ENCODE data around the gene EDIL3. TPM values are rescaled to one million over a fixed set of nuclear protein-coding genes. Genes with fewer than 3 reads are reported as not detected.

The EDIL3 gene
- total RNA-seq, 4 donors from 2014 or later, result 15.1 to 60.0 (median 28.4) TPM

DNA sequence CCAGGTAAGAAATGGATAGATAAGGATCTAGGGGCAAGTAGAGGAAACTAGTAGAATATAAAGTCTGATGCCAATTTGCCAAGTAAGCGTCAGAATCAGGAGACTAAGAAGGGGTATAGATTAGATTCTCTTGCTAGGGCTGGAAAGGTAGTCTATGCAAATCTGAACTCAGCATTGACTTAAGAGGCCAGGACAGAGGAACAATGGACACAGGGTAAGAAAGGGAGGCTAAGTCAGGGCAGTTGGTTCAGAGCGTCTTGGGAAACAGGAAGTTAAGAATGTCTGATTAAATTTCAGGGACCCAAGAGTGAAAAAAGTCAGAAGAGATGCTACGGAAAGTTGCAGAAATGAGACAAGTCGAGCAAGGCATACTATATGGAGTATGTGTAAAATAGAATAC, 400.8 kb downstream of the EDIL3 start:
- Histone ChIP-seq H3K4me1 (no peaks in the 10 kb centered on the region), H3K9me3 (no peaks in the 10 kb centered on the region), H3K4me3 (no peak overlapping the region), H3K27me3 (no peaks in the 10 kb centered on the region), H3K36me3 (no peaks in the 10 kb centered on the region), H3K27ac (no peak overlapping the region)
- intact Hi-C loops (cut with DNase I; ENCODE audit: low total_unique reads), result no loop called here
- no peak for DNase-seq
- no peak for TF ChIP-seq POLR2A (IDR thresholded peaks at IDR 0.05)
- TF ChIP-seq, protein P1, sequence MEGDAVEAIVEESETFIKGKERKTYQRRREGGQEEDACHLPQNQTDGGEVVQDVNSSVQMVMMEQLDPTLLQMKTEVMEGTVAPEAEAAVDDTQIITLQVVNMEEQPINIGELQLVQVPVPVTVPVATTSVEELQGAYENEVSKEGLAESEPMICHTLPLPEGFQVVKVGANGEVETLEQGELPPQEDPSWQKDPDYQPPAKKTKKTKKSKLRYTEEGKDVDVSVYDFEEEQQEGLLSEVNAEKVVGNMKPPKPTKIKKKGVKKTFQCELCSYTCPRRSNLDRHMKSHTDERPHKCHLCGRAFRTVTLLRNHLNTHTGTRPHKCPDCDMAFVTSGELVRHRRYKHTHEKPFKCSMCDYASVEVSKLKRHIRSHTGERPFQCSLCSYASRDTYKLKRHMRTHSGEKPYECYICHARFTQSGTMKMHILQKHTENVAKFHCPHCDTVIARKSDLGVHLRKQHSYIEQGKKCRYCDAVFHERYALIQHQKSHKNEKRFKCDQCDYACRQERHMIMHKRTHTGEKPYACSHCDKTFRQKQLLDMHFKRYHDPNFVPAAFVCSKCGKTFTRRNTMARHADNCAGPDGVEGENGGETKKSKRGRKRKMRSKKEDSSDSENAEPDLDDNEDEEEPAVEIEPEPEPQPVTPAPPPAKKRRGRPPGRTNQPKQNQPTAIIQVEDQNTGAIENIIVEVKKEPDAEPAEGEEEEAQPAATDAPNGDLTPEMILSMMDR (IDR thresholded peaks at IDR 0.05), result no peak

DNA sequence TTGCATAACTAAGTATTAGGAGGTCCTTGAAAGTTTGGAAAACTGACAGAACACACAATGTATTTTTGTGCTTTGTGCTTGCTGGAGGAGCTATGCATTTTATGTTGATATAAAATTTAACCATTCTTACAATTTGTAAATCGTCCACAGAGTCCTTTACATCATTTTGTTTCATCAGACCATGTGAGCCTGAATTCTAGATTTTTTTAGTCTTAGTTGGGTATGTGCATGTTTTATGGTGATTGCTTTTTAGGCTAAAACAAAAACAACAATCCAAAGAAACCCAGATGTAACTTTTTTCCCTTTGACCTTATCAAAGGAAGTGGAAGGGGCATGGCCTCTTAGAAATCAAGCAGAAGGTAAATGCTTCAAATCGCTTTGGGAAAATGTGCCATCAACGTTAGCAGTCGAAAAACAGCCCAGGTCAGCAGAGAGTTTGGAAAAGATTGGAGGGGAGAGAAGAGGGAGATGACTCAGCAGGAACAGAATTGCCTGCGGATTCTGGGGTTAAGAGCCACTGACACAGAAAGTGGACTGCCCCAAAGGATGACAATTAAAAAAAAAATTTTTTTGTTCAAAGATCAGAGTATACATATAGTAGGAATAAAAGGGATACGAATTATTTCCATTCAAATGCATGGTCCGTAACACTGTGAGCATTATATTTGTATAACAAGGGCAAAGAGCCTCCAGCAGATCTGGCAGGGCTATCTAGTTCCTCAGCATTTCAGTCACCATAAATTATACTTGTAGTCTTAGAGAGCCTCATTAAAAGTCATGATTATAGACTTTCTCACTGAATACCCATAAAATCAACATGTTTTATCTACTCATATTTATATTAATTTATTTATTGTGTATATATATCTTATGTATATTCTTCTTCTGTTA, 410.5 kb downstream of the EDIL3 start:
- H3K27me3 ChIP-seq, result no peaks in the 10 kb centered on the region
- intact Hi-C loops (cut with DNase I; ENCODE audit: low total_unique reads), result no loop called here
- no peaks in the 10 kb centered on the region for H3K4me1 ChIP-seq
- H3K4me3 ChIP-seq, result no peak overlapping the region
- TF ChIP-seq POLR2A (IDR thresholded peaks at IDR 0.05), result no peak
- TF ChIP-seq, protein P1 (IDR thresholded peaks at IDR 0.05), result no peak
- no peaks in the 10 kb centered on the region for H3K36me3 ChIP-seq
- no peak for DNase-seq
- no peak overlapping the region for H3K27ac ChIP-seq
- H3K9me3 ChIP-seq, result no peaks in the 10 kb centered on the region

DNA sequence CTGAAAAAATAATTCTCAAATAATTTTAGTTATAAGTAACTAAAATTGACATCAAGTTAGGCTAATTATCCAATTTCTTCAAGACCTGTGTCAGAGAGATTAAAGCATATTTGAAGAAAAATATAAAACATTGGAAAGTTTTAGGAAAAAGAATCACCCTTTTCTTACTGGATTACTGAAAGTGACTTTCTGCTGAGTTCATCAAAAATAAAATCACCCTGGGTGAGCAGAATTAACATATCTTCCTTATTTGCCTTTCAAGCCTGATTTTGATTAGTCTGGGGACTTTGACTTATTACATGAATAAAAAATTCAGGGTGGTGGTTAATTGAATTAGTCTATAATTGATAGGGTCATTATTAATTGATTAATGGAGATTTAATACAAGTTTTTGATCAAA, 411.8 kb downstream of the EDIL3 start:
- H3K27ac ChIP-seq, result no peak overlapping the region
- H3K36me3 ChIP-seq, result no peaks in the 10 kb centered on the region
- intact Hi-C loops (cut with DNase I; ENCODE audit: low total_unique reads), result no loop called here
- no peaks in the 10 kb centered on the region for H3K4me1 ChIP-seq
- no peak overlapping the region for H3K4me3 ChIP-seq
- no peaks in the 10 kb centered on the region for H3K9me3 ChIP-seq
- TF ChIP-seq, protein P1 (IDR thresholded peaks at IDR 0.05), result no peak
- no peak for TF ChIP-seq POLR2A (IDR thresholded peaks at IDR 0.05)
- H3K27me3 ChIP-seq, result no peaks in the 10 kb centered on the region
- no peak for DNase-seq

DNA sequence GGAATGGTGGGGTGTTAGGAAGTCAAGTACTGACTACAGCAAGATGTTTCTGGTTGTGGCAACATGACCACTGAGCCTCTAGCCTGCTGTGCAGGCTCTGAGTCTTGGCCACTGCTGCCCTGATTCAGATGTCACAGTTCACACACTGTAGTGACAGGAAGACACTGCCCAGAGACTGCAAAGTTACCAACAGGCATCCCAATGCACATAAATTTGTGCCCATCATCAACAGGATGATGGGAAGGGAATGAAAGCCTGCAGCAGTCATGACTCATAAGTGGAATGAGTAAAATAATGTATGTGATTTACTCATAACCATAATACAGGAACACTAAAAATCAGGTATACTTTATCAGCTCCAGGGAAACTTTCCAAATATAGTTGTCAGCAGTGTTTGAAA, 412.4 kb downstream of the EDIL3 start:
- no peak for TF ChIP-seq POLR2A (IDR thresholded peaks at IDR 0.05)
- TF ChIP-seq, protein P1 (IDR thresholded peaks at IDR 0.05), result no peak
- H3K27me3 ChIP-seq, result no peaks in the 10 kb centered on the region
- no peak overlapping the region for H3K27ac ChIP-seq
- DNase-seq, result no peak
- intact Hi-C loops (cut with DNase I; ENCODE audit: low total_unique reads), result no loop called here
- no peaks in the 10 kb centered on the region for H3K4me1 ChIP-seq
- no peaks in the 10 kb centered on the region for H3K9me3 ChIP-seq
- no peaks in the 10 kb centered on the region for H3K36me3 ChIP-seq
- H3K4me3 ChIP-seq, result no peak overlapping the region

DNA sequence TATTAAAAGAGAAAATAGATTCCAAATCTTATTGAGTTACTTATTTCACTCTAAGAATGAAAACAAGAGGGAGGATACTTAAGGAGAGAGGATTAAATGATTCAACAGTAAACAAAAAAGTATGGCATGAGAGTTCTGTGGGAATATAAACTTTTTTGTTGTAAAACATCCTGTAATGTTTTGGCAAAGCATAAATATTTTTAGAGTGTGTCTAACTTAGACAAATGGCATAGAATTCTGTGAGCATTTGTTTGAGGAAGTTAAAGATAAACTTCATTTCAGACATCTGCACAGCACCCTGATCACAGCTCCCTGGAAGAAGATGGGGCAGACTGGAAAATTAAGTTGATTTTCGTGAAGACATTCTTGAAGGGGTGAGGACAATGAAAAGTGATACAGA, 417.3 kb downstream of the EDIL3 start:
- intact Hi-C loops (cut with DNase I; ENCODE audit: low total_unique reads), result no loop called here

More for the DNA sequence above, 417.3 kb downstream of the EDIL3 start:
- Histone ChIP-seq H3K4me3 (no peak overlapping the region), H3K27me3 (no peaks in the 10 kb centered on the region), H3K4me1 (no peaks in the 10 kb centered on the region), H3K36me3 (no peaks in the 10 kb centered on the region), H3K9me3 (no peaks in the 10 kb centered on the region), H3K27ac (no peak overlapping the region)
- no peak for DNase-seq
- TF ChIP-seq, protein P1 (IDR thresholded peaks at IDR 0.05), result no peak
- no peak for TF ChIP-seq POLR2A (IDR thresholded peaks at IDR 0.05)
